Stimulated activated CD4-positive, alpha-beta T cell treated with anti-CD3 and anti-CD28 coated beads, Interleukin-12 subunit alpha, Interleukin-12 subunit beta, amount 100 ng/mL, for 4 hours (primary cell): Measurements from ENCODE around the gene BCAS1.
"Not testable (repeated sequence)": the region's sequence is repeated elsewhere in the genome, so short reads cannot be mapped to it uniquely, and the experiment has no call there.

Source experiments
- DNase-seq: peaks from one replicate; pipeline ENCODE4 v3.0.0-alpha.2; 2020

The BCAS1 gene

GRCh38 chr20:53939572-53940359 lies 130.6 kb downstream of the BCAS1 start:
- peak; percentile 54 for DNase-seq

GRCh38 chr20:53939190-53939571 lies 131.2 kb downstream of the BCAS1 start:
- no peak for DNase-seq

- DNase-seq: no peak
Measured at GRCh38 chr20:53938739-53939138, 131.7 kb downstream of the BCAS1 start.

- DNase-seq: no peak
Measured at GRCh38 chr20:53937929-53938367, 132.4 kb downstream of the BCAS1 start.

GRCh38 chr20:53937339-53937741 lies 133.1 kb downstream of the BCAS1 start:
- DNase-seq: no peak

- DNase-seq: no peak
Measured at GRCh38 chr20:53935344-53936084, 134.9 kb downstream of the BCAS1 start.

- no peak for DNase-seq
Measured at GRCh38 chr20:53934421-53935343, 135.7 kb downstream of the BCAS1 start.

GRCh38 chr20:53933232-53933846 lies 137.1 kb downstream of the BCAS1 start:
- DNase-seq: no peak

- not testable (repeated sequence) for DNase-seq
Measured at GRCh38 chr20:53932655-53933192, 137.7 kb downstream of the BCAS1 start.

GRCh38 chr20:53931597-53931996 lies 138.8 kb downstream of the BCAS1 start:
- DNase-seq: no peak

- no peak for DNase-seq
Measured at GRCh38 chr20:53930651-53931504, 139.5 kb downstream of the BCAS1 start.

- no peak for DNase-seq
Measured at GRCh38 chr20:53929974-53930650, 140.3 kb downstream of the BCAS1 start.

- no peak for DNase-seq
Measured at GRCh38 chr20:53929399-53929798, 141.0 kb downstream of the BCAS1 start.

GRCh38 chr20:53927990-53928389 lies 142.4 kb downstream of the BCAS1 start:
- DNase-seq: no peak

GRCh38 chr20:53926428-53927028 lies 143.9 kb downstream of the BCAS1 start:
- no peak for DNase-seq

- no peak for DNase-seq
Measured at GRCh38 chr20:53925651-53926401, 144.6 kb downstream of the BCAS1 start.

- no peak for DNase-seq
Measured at GRCh38 chr20:53923566-53924369, 146.6 kb downstream of the BCAS1 start.

GRCh38 chr20:53922901-53923314 lies 147.5 kb downstream of the BCAS1 start:
- no peak for DNase-seq
